GM12801 (cell line): ENCODE results near the gene CABYR.

Source experiments
- TF ChIP-seq, protein P1 (sequence below): IDR thresholded peaks from one replicate; pipeline ENCODE4 v1.5.1; 2011; ENCODE audit warnings: control low read depth; ENCODE audit not compliant: insufficient read length; ENCODE audit errors: extremely low read depth

CABYR gene

DNA sequence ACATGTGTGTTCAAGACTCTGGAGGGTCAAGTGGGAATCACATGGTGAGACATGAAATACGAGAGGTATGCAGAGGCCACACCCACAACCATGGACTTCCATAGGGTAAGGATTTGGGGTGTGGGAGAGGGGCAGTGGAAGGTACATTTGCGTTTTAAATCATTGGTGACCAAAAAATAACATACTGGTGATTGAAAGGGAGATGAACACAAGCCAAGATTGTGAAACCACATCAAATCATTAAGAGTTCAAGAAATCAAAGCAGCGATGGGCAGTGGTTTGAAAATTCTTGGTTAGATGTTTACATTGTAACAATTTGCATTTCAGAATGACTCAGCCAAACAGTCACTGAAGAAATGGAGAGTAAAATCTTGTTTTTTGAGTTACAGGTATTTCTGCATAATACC, 1.9 kb upstream of the CABYR start:
- TF ChIP-seq, protein P1, sequence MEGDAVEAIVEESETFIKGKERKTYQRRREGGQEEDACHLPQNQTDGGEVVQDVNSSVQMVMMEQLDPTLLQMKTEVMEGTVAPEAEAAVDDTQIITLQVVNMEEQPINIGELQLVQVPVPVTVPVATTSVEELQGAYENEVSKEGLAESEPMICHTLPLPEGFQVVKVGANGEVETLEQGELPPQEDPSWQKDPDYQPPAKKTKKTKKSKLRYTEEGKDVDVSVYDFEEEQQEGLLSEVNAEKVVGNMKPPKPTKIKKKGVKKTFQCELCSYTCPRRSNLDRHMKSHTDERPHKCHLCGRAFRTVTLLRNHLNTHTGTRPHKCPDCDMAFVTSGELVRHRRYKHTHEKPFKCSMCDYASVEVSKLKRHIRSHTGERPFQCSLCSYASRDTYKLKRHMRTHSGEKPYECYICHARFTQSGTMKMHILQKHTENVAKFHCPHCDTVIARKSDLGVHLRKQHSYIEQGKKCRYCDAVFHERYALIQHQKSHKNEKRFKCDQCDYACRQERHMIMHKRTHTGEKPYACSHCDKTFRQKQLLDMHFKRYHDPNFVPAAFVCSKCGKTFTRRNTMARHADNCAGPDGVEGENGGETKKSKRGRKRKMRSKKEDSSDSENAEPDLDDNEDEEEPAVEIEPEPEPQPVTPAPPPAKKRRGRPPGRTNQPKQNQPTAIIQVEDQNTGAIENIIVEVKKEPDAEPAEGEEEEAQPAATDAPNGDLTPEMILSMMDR = no peak

DNA sequence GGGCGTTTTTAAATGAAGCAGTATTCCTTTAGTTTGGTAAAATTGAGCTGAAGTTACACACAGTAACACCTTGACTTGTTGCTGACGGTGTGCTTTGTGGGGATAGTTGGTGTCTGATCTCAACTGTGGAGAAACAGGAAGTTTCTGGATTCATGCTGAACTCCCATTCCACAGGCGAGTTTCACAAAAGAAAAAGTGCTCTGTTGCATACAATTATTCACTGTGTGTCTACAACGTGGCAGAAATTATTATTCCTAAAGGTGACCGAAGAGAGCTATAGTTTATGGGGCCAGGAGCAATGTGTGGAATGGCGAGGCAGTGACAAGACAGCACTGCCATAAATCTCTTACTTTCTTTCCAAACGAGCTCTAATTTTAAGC, 463 bp upstream of the CABYR start:
- TF ChIP-seq, protein P1 = no peak

DNA sequence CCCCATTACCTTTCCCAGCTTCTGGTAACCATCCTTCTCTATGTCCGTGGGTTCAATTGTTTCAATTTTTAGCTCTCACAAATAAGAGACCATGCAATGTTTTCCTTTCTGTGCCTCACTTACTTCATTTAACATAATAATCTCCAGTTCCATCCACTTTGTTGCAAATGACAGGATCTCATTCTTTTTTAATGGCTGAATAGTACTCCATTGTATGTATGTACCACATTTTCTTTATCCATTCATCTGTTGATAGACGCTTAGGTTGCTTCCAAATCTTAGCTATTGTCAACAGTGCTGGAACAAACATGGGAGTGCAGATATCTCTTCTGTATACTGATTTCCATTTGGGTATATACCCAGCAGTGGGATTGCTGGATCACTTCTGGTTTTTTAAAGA, 1.8 kb downstream of the CABYR start:
- TF ChIP-seq, protein P1 = no peak

DNA sequence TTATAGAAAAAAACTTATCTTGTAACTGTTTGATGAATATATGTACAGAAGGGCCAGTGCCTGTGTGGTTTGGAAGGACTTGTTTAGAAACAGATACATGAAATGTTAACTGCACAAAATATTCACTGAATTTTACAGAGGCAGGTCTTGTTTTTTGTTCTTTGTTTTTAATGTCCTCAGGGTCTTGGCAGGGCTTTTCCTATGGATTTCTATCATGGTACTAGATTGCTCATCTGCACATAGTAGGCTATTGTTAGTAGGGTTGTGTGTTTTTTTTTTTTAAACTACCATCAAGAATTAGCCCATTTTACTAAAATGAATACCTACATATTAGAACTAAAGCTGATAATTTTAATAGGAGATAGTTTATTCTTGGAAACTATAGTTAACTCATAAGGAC, 3.5 kb downstream of the CABYR start:
- TF ChIP-seq, protein P1 = no peak

DNA sequence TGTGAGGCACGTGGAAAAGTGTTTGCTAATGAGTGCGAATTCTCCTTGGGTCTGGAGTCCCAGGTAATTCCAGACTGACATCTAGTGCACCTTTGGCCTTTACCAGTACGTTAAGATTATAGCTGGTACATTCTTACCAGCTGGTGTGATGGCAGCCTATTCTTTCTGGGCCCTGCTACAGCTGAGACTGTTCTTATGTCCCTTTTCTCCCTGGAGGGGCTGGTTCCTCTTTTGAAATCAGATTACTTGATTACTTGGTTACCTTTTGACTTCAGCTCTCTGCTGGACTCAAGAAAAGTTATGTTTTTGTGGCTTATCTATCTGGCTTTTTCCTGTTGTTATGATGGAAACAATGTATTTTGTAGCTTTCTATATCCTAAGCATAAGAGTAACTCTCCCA, 14.5 kb downstream of the CABYR start:
- TF ChIP-seq, protein P1 = no peak

DNA sequence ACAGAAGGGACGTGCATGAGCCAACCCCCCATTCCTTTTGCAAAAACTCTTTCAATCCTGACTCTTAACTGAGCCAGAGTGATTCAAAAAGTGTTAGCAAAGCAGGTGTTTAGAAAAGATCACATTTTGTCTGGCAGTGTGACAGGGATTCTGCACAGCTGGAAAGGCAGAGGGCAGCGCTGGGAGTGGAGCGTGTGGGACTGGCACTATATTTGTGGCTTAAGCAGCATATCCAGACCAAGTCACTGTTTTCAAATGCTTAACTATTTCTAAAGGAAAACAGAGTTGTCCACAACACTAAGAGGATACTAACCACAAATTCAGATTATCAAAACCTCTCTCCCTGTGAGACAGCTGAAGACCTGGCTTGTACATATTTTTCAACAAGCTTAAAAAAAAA, 19.0 kb downstream of the CABYR start:
- TF ChIP-seq, protein P1 = no peak

DNA sequence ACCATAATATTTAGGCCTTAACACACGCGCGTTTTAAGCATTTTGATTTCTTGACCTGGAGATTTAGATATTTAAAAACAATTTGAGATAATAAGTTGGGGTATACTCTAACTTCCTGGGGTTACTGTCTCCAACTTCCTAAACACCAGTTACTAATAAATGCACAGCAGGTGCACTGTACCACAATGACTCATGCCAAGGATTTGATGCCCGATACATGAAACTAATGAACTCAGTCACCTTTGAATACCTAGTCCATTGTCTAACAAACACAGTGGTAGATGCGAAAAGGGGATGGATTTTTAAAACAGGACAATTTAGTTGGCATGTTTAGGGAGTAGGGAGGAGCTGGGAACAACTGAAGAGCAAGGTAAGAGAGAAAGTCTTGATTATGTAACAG, 21.2 kb downstream of the CABYR start:
- TF ChIP-seq, protein P1 = no peak

DNA sequence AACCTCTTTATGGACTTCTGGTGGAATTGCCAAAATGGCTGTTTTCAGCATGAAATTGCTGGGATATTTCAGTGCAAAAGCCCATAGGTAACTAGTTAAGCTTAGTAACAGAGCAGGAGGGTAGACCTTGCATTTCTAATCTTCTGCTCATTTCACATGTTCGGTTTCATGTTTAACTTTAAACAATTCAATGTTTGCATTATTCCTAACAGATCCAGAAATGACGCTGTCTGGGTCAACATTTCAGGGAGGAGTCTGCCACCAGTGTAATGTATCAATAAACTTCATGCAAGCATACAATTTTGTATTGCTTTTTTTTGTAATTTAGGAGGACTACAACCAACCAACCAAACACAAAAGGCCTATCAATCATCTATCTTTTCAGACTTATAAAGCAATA, 22.4 kb downstream of the CABYR start:
- TF ChIP-seq, protein P1 = no peak
